H1 (cell line): Measurements from ENCODE around the gene EFCAB13. TPM values are rescaled to one million over a fixed set of nuclear protein-coding genes. Genes with fewer than 3 reads are reported as not detected.

Source experiments
- CTCF ChIA-PET: fragments of 300-600 bp; sonication (Branson Sonifier 250); formaldehyde crosslinking; loops from one replicate; lab custom pipeline; 2021; ENCODE audit not compliant: partially characterized antibody; lab: Charles Lee
- POLR2A ChIA-PET: fragments of 300-600 bp; sonication (Branson Sonifier 250); formaldehyde crosslinking; loops from one replicate; lab custom pipeline; 2021; ENCODE audit warnings: inconsistent platforms; ENCODE audit not compliant: partially characterized antibody; lab: Charles Lee
- DNase-seq, 2 experiments: peaks; one replicate each; pipeline versions ENCODE4 v3.0.0 to v3.0.0-alpha.2; 2010 to 2022; ENCODE audit warnings: low spot score in 2 of 2, low read depth in 1 of 2, mixed read lengths in 1 of 2
- FAIRE-seq: peaks from 2 replicates; lab custom pipeline; 2011; peaks lifted over from hg19 to GRCh38; lab: Jason Lieb, UNC
- H2AFZ ChIP-seq: 2 replicates; pipeline ENCODE4 v1.8.1; 2012; ENCODE audit warnings: low read length, inconsistent platforms
- H2AK5ac ChIP-seq: 2 replicates; pipeline ENCODE4 v1.6.1; 2013; ENCODE audit warnings: low read depth, low read length
- H2BK120ac ChIP-seq: replicated peaks from 2 replicates; pipeline ENCODE3; 2013; ENCODE audit warnings: low read depth, low read length, inconsistent platforms
- H2BK12ac ChIP-seq: 2 replicates; pipeline ENCODE4 v1.6.1; 2013; ENCODE audit warnings: low read depth, low read length
- H2BK15ac ChIP-seq: 2 replicates; pipeline ENCODE4 v1.6.1; 2013; ENCODE audit warnings: low read length
- H2BK20ac ChIP-seq: 2 replicates; pipeline ENCODE4 v1.6.1; 2013; ENCODE audit warnings: low read length
- H2BK5ac ChIP-seq: 2 replicates; pipeline ENCODE4 v1.6.1; 2013; ENCODE audit warnings: low read depth, low read length
- H3K14ac ChIP-seq: 2 replicates; pipeline ENCODE4 v1.6.1; 2013; ENCODE audit warnings: inconsistent platforms; ENCODE audit not compliant: insufficient read length
- H3K18ac ChIP-seq: 2 replicates; pipeline ENCODE4 v1.6.1; 2013; ENCODE audit warnings: low read length; ENCODE audit errors: extremely low read depth
- H3K23ac ChIP-seq: 2 replicates; pipeline ENCODE4 v1.6.1; 2013; ENCODE audit warnings: inconsistent platforms; ENCODE audit not compliant: insufficient read length
- H3K23me2 ChIP-seq: 2 replicates; pipeline ENCODE4 v1.6.1; 2013; ENCODE audit warnings: low read depth, low read length
- H3K27ac ChIP-seq: 2 replicates; pipeline ENCODE4 v1.6.1; 2011; ENCODE audit warnings: low read depth, low read length, inconsistent platforms
- H3K27me3 ChIP-seq, 4 experiments: replicated peaks in 1 of 4; 1 replicate in 1 of 4; 2 replicates in 3 of 4; pipeline versions ENCODE4 v1.6.1 to v1.8.1; 2011 to 2013; ENCODE audit warnings: low read length in 3 of 4, mild to moderate bottlenecking in 3 of 4, inconsistent platforms in 2 of 4, mixed read lengths in 2 of 4, moderate library complexity in 1 of 4; ENCODE audit not compliant: control insufficient read depth in 3 of 4, insufficient read depth in 3 of 4; ENCODE audit errors: extremely low read depth in 1 of 4
- H3K36me3 ChIP-seq, 4 experiments: 2 replicates each; pipeline versions ENCODE4 v1.6.1 to v1.8.1; 2011 to 2013; ENCODE audit warnings: mild to moderate bottlenecking in 4 of 4, low read length in 3 of 4, moderate library complexity in 2 of 4, control low read depth in 1 of 4, inconsistent platforms in 1 of 4; ENCODE audit not compliant: insufficient read depth in 4 of 4, control insufficient read depth in 2 of 4
- H3K4ac ChIP-seq: replicated peaks from 2 replicates; pipeline ENCODE3; 2013; ENCODE audit warnings: low read length, low read depth, mixed read lengths, inconsistent platforms; ENCODE audit not compliant: insufficient read length
- H3K4me1 ChIP-seq, 4 experiments: replicated peaks in 1 of 4; 1 replicate in 1 of 4; 2 replicates in 3 of 4; pipeline versions ENCODE4 v1.6.1 to v1.8.1; 2011 to 2013; ENCODE audit warnings: low read length in 3 of 4, inconsistent platforms in 2 of 4, mixed read lengths in 1 of 4; ENCODE audit not compliant: insufficient read depth in 4 of 4, control insufficient read depth in 3 of 4
- H3K4me2 ChIP-seq, 2 experiments: 2 replicates each; pipeline versions ENCODE4 v1.6.1 to v1.8.1; 2011 to 2013; ENCODE audit warnings: low read depth in 2 of 2, low read length in 2 of 2, control low read depth in 1 of 2, inconsistent platforms in 1 of 2, mild to moderate bottlenecking in 1 of 2; ENCODE audit not compliant: insufficient read depth in 1 of 2
- H3K4me3 ChIP-seq, 4 experiments: fragments of 200-600, 300-600 bp in 1 of 4; sonication (generic), shearing (Covaris generic), sonication (Bioruptor Twin) in 1 of 4; 2 replicates each; pipeline versions ENCODE4 v1.5.1 to v1.8.1; 2011 to 2016; ENCODE audit warnings: low read length in 4 of 4, low read depth in 3 of 4, control low read depth in 2 of 4, inconsistent platforms in 2 of 4, mild to moderate bottlenecking in 2 of 4, mixed read lengths in 1 of 4, moderate library complexity in 1 of 4; ENCODE audit not compliant: insufficient read depth in 2 of 4; ENCODE audit errors: extremely low read depth in 1 of 4
- H3K56ac ChIP-seq: replicated peaks from 2 replicates; pipeline ENCODE3; 2013; ENCODE audit warnings: low read depth, mild to moderate bottlenecking, mixed read lengths, low read length, inconsistent platforms; ENCODE audit not compliant: insufficient read length
- H3K79me1 ChIP-seq: 2 replicates; pipeline ENCODE4 v1.6.1; 2013; ENCODE audit warnings: low read depth, low read length, control low read depth
- H3K79me2 ChIP-seq, 2 experiments: 2 replicates each; pipeline versions ENCODE4 v1.6.1 to v1.8.1; 2012 to 2013; ENCODE audit warnings: low read length in 2 of 2, mild to moderate bottlenecking in 2 of 2, inconsistent platforms in 1 of 2; ENCODE audit not compliant: insufficient read depth in 2 of 2, control insufficient read depth in 1 of 2
- H3K9ac ChIP-seq, 4 experiments: replicated peaks in 1 of 4; 1 replicate in 1 of 4; 2 replicates in 3 of 4; pipeline versions ENCODE4 v1.6.1 to v1.8.1; 2011 to 2013; ENCODE audit warnings: low read depth in 3 of 4, low read length in 3 of 4, control low read depth in 2 of 4, mild to moderate bottlenecking in 2 of 4, moderate library complexity in 2 of 4, inconsistent platforms in 1 of 4; ENCODE audit errors: extremely low read depth in 1 of 4
- H3K9me3 ChIP-seq, 2 experiments: 2 replicates each; pipeline versions ENCODE4 v1.6.1 to v1.8.1; 2012 to 2013; ENCODE audit warnings: mild to moderate bottlenecking in 2 of 2, moderate library complexity in 2 of 2, control low read depth in 1 of 2, inconsistent platforms in 1 of 2, low read depth in 1 of 2, low read length in 1 of 2, mixed read lengths in 1 of 2; ENCODE audit not compliant: insufficient read depth in 2 of 2
- H4K20me1 ChIP-seq, 2 experiments: replicated peaks in 1 of 2; 2 replicates each; pipeline versions ENCODE3 to v1.8.1; 2011 to 2013; ENCODE audit warnings: inconsistent platforms in 2 of 2, low read length in 2 of 2, mild to moderate bottlenecking in 1 of 2; ENCODE audit not compliant: insufficient read depth in 2 of 2, control insufficient read depth in 1 of 2
- H4K5ac ChIP-seq: 2 replicates; pipeline ENCODE4 v1.6.1; 2013; ENCODE audit warnings: low read length, low read depth, mixed read lengths, inconsistent platforms; ENCODE audit not compliant: insufficient read length
- H4K8ac ChIP-seq: 2 replicates; pipeline ENCODE4 v1.8.0; 2013; ENCODE audit warnings: mild to moderate bottlenecking, moderate library complexity, low read length, inconsistent platforms; ENCODE audit not compliant: insufficient read depth; ENCODE audit errors: extremely low read depth
- H4K91ac ChIP-seq: replicated peaks from 2 replicates; pipeline ENCODE3; 2013; ENCODE audit warnings: low read length, mixed read lengths, inconsistent platforms; ENCODE audit not compliant: insufficient read length
- ASH2L ChIP-seq: fragments of 200-600, 300-600 bp; sonication (generic); IDR thresholded peaks from one replicate; pipeline ENCODE4 v1.7.1; 2017; ENCODE audit warnings: low read length
- ATF3 ChIP-seq: IDR thresholded peaks from 2 replicates; pipeline ENCODE4 v1.6.1; 2011; ENCODE audit warnings: low read depth, mild to moderate bottlenecking, low read length; ENCODE audit not compliant: insufficient read depth
- BCL11A ChIP-seq, 2 experiments: IDR thresholded peaks; one replicate each; pipeline ENCODE4 v1.6.1; 2011; ENCODE audit warnings: low read depth in 2 of 2, low read length in 2 of 2, mild to moderate bottlenecking in 2 of 2
- CBX5 ChIP-seq: fragments of 300-800, 300-1000 bp; sonication (generic); IDR thresholded peaks from 2 replicates; pipeline ENCODE4 v1.7.1; 2016; ENCODE audit warnings: antibody characterized with exemption, low read length, low read depth
- CREB1 ChIP-seq: IDR thresholded peaks from 2 replicates; pipeline ENCODE4 v1.6.1; 2012; ENCODE audit warnings: inconsistent platforms
- CTCF ChIP-seq, 3 experiments: IDR thresholded peaks; 1 replicate in 2 of 3; 2 replicates in 1 of 3; pipeline versions ENCODE4 v1.5.1 to v1.6.1; 2011; ENCODE audit warnings: low read length in 3 of 3, mild to moderate bottlenecking in 3 of 3, inconsistent platforms in 2 of 3, low read depth in 1 of 3, moderate library complexity in 1 of 3; ENCODE audit not compliant: insufficient read depth in 1 of 3; ENCODE audit errors: control extremely low read depth in 1 of 3
- JUN ChIP-seq: IDR thresholded peaks from 2 replicates; pipeline ENCODE4 v1.6.1; 2011; ENCODE audit warnings: low read depth, mild to moderate bottlenecking, improper control_type of control experiment, low read length
- NANOG ChIP-seq: IDR thresholded peaks from 2 replicates; pipeline ENCODE4 v1.6.1; 2011; ENCODE audit warnings: low read length, low read depth, mild to moderate bottlenecking, inconsistent platforms; ENCODE audit not compliant: insufficient read depth, poor library complexity, severe bottlenecking
- PHF8 ChIP-seq: fragments of 200-600 bp; sonication (generic); conservative IDR thresholded peaks from 2 replicates; pipeline ENCODE4 v1.7.1; 2012; ENCODE audit warnings: low read depth, mild to moderate bottlenecking, inconsistent platforms, low read length, moderate library complexity
- SIX5 ChIP-seq: IDR thresholded peaks from 2 replicates; pipeline ENCODE4 v1.6.1; 2011; ENCODE audit warnings: mild to moderate bottlenecking, low read depth, low read length
- TAF7 ChIP-seq: optimal IDR thresholded peaks from 2 replicates; pipeline ENCODE3; 2011; ENCODE audit warnings: low read depth, mild to moderate bottlenecking, inconsistent platforms, low read length, moderate library complexity, borderline replicate concordance
- YY1 ChIP-seq: IDR thresholded peaks from 2 replicates; pipeline ENCODE4 v1.6.1; 2011; ENCODE audit warnings: low read depth, mild to moderate bottlenecking, low read length
- WGBS, 2 experiments: shearing (Covaris generic) in 1 of 2; methylation state at CpG; one replicate each; pipeline versions ENCODE4 v1.1.6 to v1.1.7; 2013 to 2015; ENCODE audit warnings: low lambda C conversion rate in 2 of 2, mixed read lengths in 2 of 2, inconsistent platforms in 1 of 2, low coverage in 1 of 2, missing lambda C conversion rate in 1 of 2; ENCODE audit not compliant: insufficient replicate concordance in 2 of 2, insufficient coverage in 1 of 2, insufficient read length in 1 of 2; ENCODE audit errors: extremely low coverage in 1 of 2, missing lambda C conversion rate in 1 of 2; 5-methylcytosine and 5-hydroxymethylcytosine counted together
- polyA plus RNA-seq, 7 experiments: library from polyadenylated mRNA; depleted of rRNA in 3 of 7; stranded (reverse) in 5 of 7; unstranded in 2 of 7; fragments of >200 nt in 5 of 7; fragments of 200-250 nt in 2 of 7; gene quantifications; 1 replicate in 5 of 7; 2 replicates in 1 of 7; 4 replicates in 1 of 7; pipeline versions ENCODE4 v1.2.1 to v1.2.3, GENCODE V29; 2011 to 2013; ENCODE audit warnings: missing spikeins in 2 of 7, mixed read lengths in 2 of 7
- total RNA-seq: library from RNA; stranded (reverse); fragmentation: NEBNext Ultra II Directional; extraction: Animal tissue kit (Norgen Biotek cat#: 25700); gene quantifications from 2 replicates; pipeline ENCODE4 v1.2.1, GENCODE V29; 2021

EFCAB13 gene
- total and polyA plus RNA-seq, 2 of the 8 experiments (the other 6 are each of a cell fraction or from before 2014, with no cell fraction given): 0.12 to 2.0 TPM

DNA sequence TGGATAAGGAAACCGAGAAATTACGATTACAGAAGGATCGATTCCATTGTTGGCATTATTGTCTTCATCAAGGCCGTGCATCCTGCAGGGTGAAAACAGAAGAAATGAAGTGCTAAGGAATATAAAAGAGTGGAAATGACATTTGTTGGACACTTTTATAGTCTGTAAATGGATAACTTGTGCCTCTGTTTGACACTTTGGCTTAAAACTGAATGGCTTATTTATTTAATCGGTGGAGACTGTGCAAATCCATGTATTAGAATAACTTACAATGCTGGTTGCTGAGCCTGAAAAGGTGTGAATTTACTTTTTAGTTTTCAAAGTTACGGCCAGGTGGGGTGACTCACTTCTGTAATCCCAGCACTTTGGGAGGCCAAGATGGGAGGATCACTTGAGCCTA, 38.8 kb upstream of the EFCAB13 start:
- CTCF ChIA-PET: interaction anchor here (0.8 to 1.1 kb wide), 3 partner anchors 56 to 76 kb away, joined by 4 read pairs; no protein-coding TSS in a partner anchor
- H3K14ac ChIP-seq: no peak overlapping the region
- POLR2A ChIA-PET: no interaction called here
- TF ChIP-seq CREB1 (no peak), PHF8 (no peak), ASH2L (no peak), CTCF (IDR thresholded peaks at IDR 0.05; ENCODE audit: control extremely low read depth in 1 of 3, insufficient read depth in 1 of 3, low read depth in 1 of 3, low read length in 3 of 3) (no peak), ATF3 (no peak), JUN (no peak), TAF7 (no peak), BCL11A (IDR thresholded peaks at IDR 0.05; ENCODE audit: low read depth in 2 of 2, low read length in 2 of 2) (no peak), NANOG (no peak), CBX5 (no peak), SIX5 (no peak), YY1 (no peak)

More for the DNA sequence above, 38.8 kb upstream of the EFCAB13 start:
- Histone ChIP-seq H3K9ac (no peak overlapping the region), H2AFZ (no peak overlapping the region), H3K27ac (no peak overlapping the region), H3K4me1 (no peaks in the 10 kb centered on the region), H3K23ac (no peak overlapping the region), H2AK5ac (no peak overlapping the region), H3K9me3 (no peaks in the 10 kb centered on the region), H3K18ac (no peak overlapping the region), H2BK5ac (no peak overlapping the region), H3K27me3 (no peaks in the 10 kb centered on the region), H4K20me1 (no peaks in the 10 kb centered on the region), H2BK20ac (no peak overlapping the region), H3K56ac (no peak overlapping the region), H3K23me2 (no peaks in the 10 kb centered on the region), H4K5ac (no peak overlapping the region), H3K4me2 (no peak overlapping the region), H3K79me2 (no peaks in the 10 kb centered on the region), H2BK120ac (no peak overlapping the region), H3K4me3 (no peak overlapping the region), H3K79me1 (no peaks in the 10 kb centered on the region), H3K36me3 (no peaks in the 10 kb centered on the region), H2BK12ac (no peak overlapping the region), H3K4ac (no peak overlapping the region), H4K8ac (no peak overlapping the region), H4K91ac (no peak overlapping the region), H2BK15ac (no peak overlapping the region)
- WGBS, 2 experiments: 87% methylated on average over 6 of the region's 6 CpGs; no CpG with 5 or more reads in 1 of the 2 experiments
- DNase-seq (no peak), FAIRE-seq (no peak)
